Mesenchymal stem cell (in vitro differentiated cells and primary cell): ENCODE measurements around the gene GRIN1.

Source experiments
- DNase-seq: peaks from one replicate; pipeline ENCODE4 v3.0.0-alpha.2; 2013
- H2AFZ ChIP-seq: one replicate; pipeline ENCODE4 v1.6.1; 2013; ENCODE audit warnings: low read depth, mild to moderate bottlenecking, control low read depth, inconsistent platforms, low read length, moderate library complexity
- H2AK5ac ChIP-seq: 2 replicates; pipeline ENCODE4 v1.6.1; 2013; ENCODE audit warnings: low read length, moderate library complexity, mild to moderate bottlenecking, inconsistent platforms; ENCODE audit not compliant: severe bottlenecking
- H2BK120ac ChIP-seq: one replicate; pipeline ENCODE4 v1.6.1; 2013; ENCODE audit warnings: low read depth, mild to moderate bottlenecking, inconsistent platforms, low read length, moderate library complexity
- H2BK12ac ChIP-seq, 2 experiments: one replicate each; pipeline ENCODE4 v1.6.1; 2013; ENCODE audit warnings: inconsistent platforms in 2 of 2, low read length in 2 of 2, mild to moderate bottlenecking in 2 of 2, moderate library complexity in 2 of 2, control low read depth in 1 of 2
- H2BK15ac ChIP-seq: one replicate; pipeline ENCODE4 v1.6.1; 2013; ENCODE audit warnings: mild to moderate bottlenecking, low read depth, inconsistent platforms; ENCODE audit not compliant: poor library complexity, severe bottlenecking
- H2BK5ac ChIP-seq: 2 replicates; pipeline ENCODE4 v1.6.1; 2013; ENCODE audit warnings: low read depth, mild to moderate bottlenecking, low read length, control low read depth, inconsistent platforms; ENCODE audit not compliant: poor library complexity, severe bottlenecking
- H3K14ac ChIP-seq, 2 experiments: one replicate each; pipeline ENCODE4 v1.6.1; 2013; ENCODE audit warnings: inconsistent platforms in 2 of 2, low read length in 2 of 2, control low read depth in 1 of 2, mild to moderate bottlenecking in 1 of 2, moderate library complexity in 1 of 2
- H3K18ac ChIP-seq, 2 experiments: one replicate each; pipeline ENCODE4 v1.6.1; 2013; ENCODE audit warnings: inconsistent platforms in 2 of 2, low read length in 2 of 2, control low read depth in 1 of 2, low read depth in 1 of 2, mild to moderate bottlenecking in 1 of 2
- H3K23ac ChIP-seq, 2 experiments: one replicate each; pipeline ENCODE4 v1.6.1; 2013; ENCODE audit warnings: inconsistent platforms in 2 of 2, low read length in 2 of 2, mild to moderate bottlenecking in 2 of 2, moderate library complexity in 2 of 2, control low read depth in 1 of 2
- H3K27ac ChIP-seq: 2 replicates; pipeline ENCODE4 v1.5.1; 2013; ENCODE audit warnings: mild to moderate bottlenecking, moderate library complexity, low read length, control low read depth, inconsistent platforms; ENCODE audit not compliant: poor library complexity, severe bottlenecking
- H3K27me3 ChIP-seq, 2 experiments: 2 replicates each; pipeline versions ENCODE4 v1.6.1 to v1.7.0; 2013; ENCODE audit warnings: low read length in 2 of 2, mild to moderate bottlenecking in 2 of 2, moderate library complexity in 2 of 2, control low read depth in 1 of 2, inconsistent platforms in 1 of 2; ENCODE audit not compliant: control insufficient read depth in 1 of 2, insufficient read depth in 1 of 2
- H3K36me3 ChIP-seq, 2 experiments: 2 replicates each; pipeline versions ENCODE4 v1.6.1 to v1.7.0; 2013; ENCODE audit warnings: low read length in 2 of 2, control low read depth in 1 of 2, inconsistent platforms in 1 of 2, low read depth in 1 of 2, mild to moderate bottlenecking in 1 of 2; ENCODE audit not compliant: insufficient read depth in 2 of 2, control insufficient read depth in 1 of 2
- H3K4ac ChIP-seq, 2 experiments: one replicate each; pipeline ENCODE4 v1.6.1; 2013; ENCODE audit warnings: inconsistent platforms in 2 of 2, low read length in 2 of 2, mild to moderate bottlenecking in 2 of 2, moderate library complexity in 2 of 2, control low read depth in 1 of 2, low read depth in 1 of 2
- H3K4me1 ChIP-seq: 2 replicates; pipeline ENCODE4 v1.6.1; 2013; ENCODE audit warnings: low read depth, low read length, control low read depth; ENCODE audit not compliant: control insufficient read depth, insufficient read depth
- H3K4me2 ChIP-seq: 2 replicates; pipeline ENCODE4 v1.6.1; 2013; ENCODE audit warnings: low read length, mild to moderate bottlenecking, inconsistent platforms; ENCODE audit not compliant: poor library complexity, severe bottlenecking
- H3K4me3 ChIP-seq, 2 experiments: 2 replicates each; pipeline versions ENCODE4 v1.5.1 to v1.7.0; 2013; ENCODE audit warnings: low read length in 2 of 2, mild to moderate bottlenecking in 2 of 2, control low read depth in 1 of 2, low read depth in 1 of 2; ENCODE audit not compliant: insufficient read depth in 1 of 2
- H3K79me1 ChIP-seq: replicated peaks from 2 replicates; pipeline ENCODE4 v1.6.1; 2013; ENCODE audit warnings: mild to moderate bottlenecking, control low read depth, low read length, inconsistent platforms; ENCODE audit not compliant: poor library complexity, severe bottlenecking
- H3K9ac ChIP-seq: 2 replicates; pipeline ENCODE4 v1.7.0; 2013; ENCODE audit warnings: mild to moderate bottlenecking, low read length, moderate library complexity
- H3K9me3 ChIP-seq: 2 replicates; pipeline ENCODE4 v1.7.0; 2013; ENCODE audit warnings: mild to moderate bottlenecking, low read length; ENCODE audit not compliant: control insufficient read depth
- H4K8ac ChIP-seq: one replicate; pipeline ENCODE4 v1.6.1; 2013; ENCODE audit warnings: inconsistent platforms, mild to moderate bottlenecking, low read length, moderate library complexity
- H4K91ac ChIP-seq: one replicate; pipeline ENCODE4 v1.6.1; 2013; ENCODE audit warnings: mild to moderate bottlenecking, low read length, inconsistent platforms
- WGBS: methylation state at CpG from one replicate; pipeline ENCODE4 v1.1.7; 2013; ENCODE audit warnings: mixed read lengths; 5-methylcytosine and 5-hydroxymethylcytosine counted together

Gene GRIN1

DNA sequence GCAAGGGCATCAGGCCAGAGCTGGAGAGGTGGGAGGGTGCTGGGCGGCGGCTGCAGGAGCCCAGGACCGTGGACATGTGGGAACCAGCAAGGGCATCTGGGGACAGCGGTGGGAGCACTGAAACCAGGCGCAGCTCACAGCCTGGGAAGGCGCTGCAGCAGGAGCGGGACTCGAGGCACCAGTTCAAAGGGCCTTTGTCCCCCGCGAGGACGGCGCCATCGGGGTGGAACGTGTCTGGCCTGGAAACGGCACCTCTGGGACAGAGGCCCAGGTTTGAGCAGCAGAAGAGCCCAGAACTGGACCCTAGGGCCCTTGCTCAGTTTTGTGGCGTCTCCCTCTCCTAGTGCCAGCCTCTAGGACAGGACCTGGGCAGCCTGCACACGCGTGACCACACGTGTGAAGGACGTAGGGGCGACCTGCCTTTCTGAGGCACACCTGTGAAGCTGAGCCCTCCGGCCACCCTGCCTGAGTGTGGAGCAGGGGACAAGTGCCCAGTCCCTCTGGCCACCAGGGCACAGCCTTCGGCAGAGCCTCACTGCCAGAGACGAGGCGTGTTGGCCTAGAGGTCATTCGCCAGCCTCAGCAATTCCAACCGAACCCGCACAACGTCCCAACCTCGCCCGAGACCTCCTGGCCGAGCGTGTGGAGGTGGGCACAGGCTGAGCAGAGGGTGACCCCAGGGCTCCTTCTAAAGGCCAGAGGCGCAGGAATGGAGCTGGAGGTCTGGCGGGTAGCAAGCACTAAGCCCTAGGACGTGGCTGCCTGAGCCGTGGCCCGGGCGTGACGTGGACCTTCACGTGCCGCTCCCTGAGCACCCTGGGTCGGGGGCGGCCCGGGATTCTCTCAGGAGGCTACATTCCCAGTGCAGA, 35.1 kb downstream of the GRIN1 start:
- H3K14ac ChIP-seq = no peak overlapping the region
- no peak overlapping the region for H3K27ac ChIP-seq
- DNase-seq = no peak
- no peaks in the 10 kb centered on the region for H3K79me1 ChIP-seq
- WGBS = 90% methylated on average over 45 of the region's 45 CpGs
- H3K36me3 ChIP-seq = peaks cover 8 to 26% of the 10 kb centered on the region in 2 experiments
- no peak overlapping the region for H3K23ac ChIP-seq
- no peak overlapping the region for H2BK120ac ChIP-seq
- no peak overlapping the region for H2BK15ac ChIP-seq
- no peak overlapping the region for H2AK5ac ChIP-seq
- no peak overlapping the region for H2BK5ac ChIP-seq
- H4K8ac ChIP-seq = no peak overlapping the region
- no peak overlapping the region for H3K4ac ChIP-seq
- H3K9me3 ChIP-seq = no peaks in the 10 kb centered on the region
- no peak overlapping the region for H2BK12ac ChIP-seq
- peaks cover 39 to 59% of the 10 kb centered on the region in 2 experiments for H3K27me3 ChIP-seq
- H3K4me3 ChIP-seq = no peak overlapping the region
- no peak overlapping the region for H3K4me2 ChIP-seq
- no peak overlapping the region for H3K9ac ChIP-seq
- H4K91ac ChIP-seq = no peak overlapping the region
- no peak overlapping the region for H3K18ac ChIP-seq
- H2AFZ ChIP-seq = no peak overlapping the region
- H3K4me1 ChIP-seq = peaks cover 15% of the 10 kb centered on the region

- Histone ChIP-seq H3K27ac (no peak overlapping the region), H3K9ac (no peak overlapping the region), H2BK120ac (no peak overlapping the region), H3K14ac (no peak overlapping the region), H2BK5ac (no peak overlapping the region), H4K91ac (no peak overlapping the region), H3K79me1 (peaks cover 4% of the 10 kb centered on the region), H3K9me3 (no peaks in the 10 kb centered on the region), H3K4me3 (no peak overlapping the region), H3K4me1 (peaks cover 8% of the 10 kb centered on the region), H3K23ac (no peak overlapping the region), H2BK12ac (no peak overlapping the region), H2BK15ac (no peak overlapping the region), H3K4ac (no peak overlapping the region), H2AK5ac (no peak overlapping the region), H3K18ac (no peak overlapping the region), H3K36me3 (peaks cover 14 to 33% of the 10 kb centered on the region in 2 experiments), H3K27me3 (peaks cover 39 to 52% of the 10 kb centered on the region in 2 experiments), H4K8ac (no peak overlapping the region), H3K4me2 (no peak overlapping the region), H2AFZ (no peak overlapping the region)
- DNase-seq = no peak
- WGBS = 61% methylated on average over 34 of the region's 34 CpGs
These were observed 35.9 kb downstream of the GRIN1 start for GRCh38 chr9:137174722-137175293.

- no peak overlapping the region for H3K23ac ChIP-seq
- no peak overlapping the region for H3K4me2 ChIP-seq
- H3K18ac ChIP-seq = no peak overlapping the region
- H3K79me1 ChIP-seq = peaks cover 4% of the 10 kb centered on the region
- no peak overlapping the region for H2AK5ac ChIP-seq
- H4K91ac ChIP-seq = no peak overlapping the region
- no peaks in the 10 kb centered on the region for H3K9me3 ChIP-seq
- H3K27ac ChIP-seq = no peak overlapping the region
- no peak overlapping the region for H3K4ac ChIP-seq
- H3K4me3 ChIP-seq = no peak overlapping the region
- H2AFZ ChIP-seq = no peak overlapping the region
- peaks cover 20 to 40% of the 10 kb centered on the region in 2 experiments for H3K36me3 ChIP-seq
- no peak overlapping the region for H2BK5ac ChIP-seq
- no peak overlapping the region for H2BK12ac ChIP-seq
- H3K14ac ChIP-seq = no peak overlapping the region
- 61% methylated on average over 30 of the region's 33 CpGs for WGBS
- peaks cover 33 to 45% of the 10 kb centered on the region in 2 experiments for H3K27me3 ChIP-seq
- H3K4me1 ChIP-seq = peaks cover 7% of the 10 kb centered on the region
- H2BK15ac ChIP-seq = no peak overlapping the region
- DNase-seq = no peak
- H4K8ac ChIP-seq = no peak overlapping the region
- no peak overlapping the region for H2BK120ac ChIP-seq
- H3K9ac ChIP-seq = no peak overlapping the region
These were observed 36.5 kb downstream of the GRIN1 start for GRCh38 chr9:137175345-137175961.
